Smooth muscle cell (in vitro differentiated cells): ENCODE data around the gene SLC26A3. TPM values are rescaled to one million over a fixed set of nuclear protein-coding genes. Genes with fewer than 3 reads are reported as not detected.

Experiments
- DNase-seq: peaks from one replicate; lab custom pipeline; 2025; ENCODE audit not compliant: unreplicated experiment; lab: John Stamatoyannopoulos, UW
- H2AFZ ChIP-seq: fragments of 200-600 bp; sonication (generic); 2 replicates; pipeline ENCODE4 v1.6.0; 2016; ENCODE audit warnings: antibody characterized with exemption, low read depth, mild to moderate bottlenecking
- H3F3A ChIP-seq: fragments of 200-600 bp; sonication (generic); 2 replicates; pipeline ENCODE4 v1.6.0; 2017; ENCODE audit warnings: antibody characterized with exemption, low read depth
- H3K27ac ChIP-seq: fragments of 200-600 bp; sonication (generic); 2 replicates; pipeline ENCODE4 v1.5.1; 2016; ENCODE audit warnings: low read depth, mild to moderate bottlenecking
- H3K27me3 ChIP-seq: fragments of 200-600 bp; sonication (generic); 2 replicates; pipeline ENCODE4 v1.6.1; 2016; ENCODE audit warnings: low read depth, mild to moderate bottlenecking
- H3K36me3 ChIP-seq: fragments of 200-600 bp; sonication (generic); 2 replicates; pipeline ENCODE4 v1.5.1; 2016; ENCODE audit warnings: low read depth
- H3K4me1 ChIP-seq: fragments of 200-600 bp; sonication (generic); 2 replicates; pipeline ENCODE4 v1.5.1; 2016; ENCODE audit warnings: low read depth
- H3K4me2 ChIP-seq: fragments of 200-600 bp; sonication (generic); 2 replicates; pipeline ENCODE4 v1.6.0; 2016; ENCODE audit warnings: mild to moderate bottlenecking
- H3K4me3 ChIP-seq: fragments of 200-600 bp; sonication (generic); 2 replicates; pipeline ENCODE4 v1.5.1; 2016; ENCODE audit warnings: mild to moderate bottlenecking
- H3K79me2 ChIP-seq: fragments of 200-600 bp; sonication (generic); 2 replicates; pipeline ENCODE4 v1.6.0; 2016; ENCODE audit warnings: low read depth, mild to moderate bottlenecking
- H3K9ac ChIP-seq: fragments of 200-600 bp; sonication (generic); 2 replicates; pipeline ENCODE4 v1.6.0; 2016; ENCODE audit warnings: low read depth
- H3K9me3 ChIP-seq: fragments of 200-600 bp; sonication (generic); replicated peaks from 2 replicates; pipeline ENCODE4 v1.5.1; 2016; ENCODE audit warnings: low read depth
- H4K20me1 ChIP-seq: fragments of 200-600 bp; sonication (generic); 2 replicates; pipeline ENCODE4 v1.6.0; 2016; ENCODE audit warnings: low read depth
- CTCF ChIP-seq: fragments of 200-600 bp; sonication (generic); IDR thresholded peaks from 2 replicates; pipeline ENCODE4 v1.5.1; 2017; ENCODE audit warnings: borderline replicate concordance, mild to moderate bottlenecking, antibody characterized with exemption; ENCODE audit not compliant: insufficient read depth, poor library complexity, severe bottlenecking
- WGBS: methylation state at CpG from one replicate; pipeline ENCODE4 v1.1.7; 2016; ENCODE audit warnings: low lambda C conversion rate; 5-methylcytosine and 5-hydroxymethylcytosine counted together
- polyA plus RNA-seq: library from polyadenylated mRNA; unstranded; fragments of >200 nt; fragmentation: Nextera tagmentation; extraction: Ambion mirVana; gene quantifications from 2 replicates; pipeline ENCODE4 v1.2.1, GENCODE V29; 2016
- total RNA-seq: library from RNA; depleted of rRNA; stranded (reverse); fragments of >200 nt; gene quantifications from 2 replicates; pipeline ENCODE4 v1.2.3, GENCODE V29; 2014

SLC26A3 gene
- total and polyA plus RNA-seq, 2 experiments from 2014 or later: not detected

GRCh38 chr7:107824858-107825257 is 21.8 kb upstream of the SLC26A3 start:
- Histone ChIP-seq H3K27me3 (no peaks in the 10 kb centered on the region), H2AFZ (no peak overlapping the region), H3F3A (no peaks in the 10 kb centered on the region), H3K9ac (no peak overlapping the region), H3K9me3 (no peaks in the 10 kb centered on the region), H3K36me3 (no peaks in the 10 kb centered on the region), H4K20me1 (no peaks in the 10 kb centered on the region), H3K4me1 (no peaks in the 10 kb centered on the region), H3K4me2 (no peak overlapping the region), H3K79me2 (no peaks in the 10 kb centered on the region), H3K27ac (no peak overlapping the region), H3K4me3 (no peak overlapping the region)
- no peak for TF ChIP-seq CTCF
- 85% methylated on average over 1 of the region's 1 CpG for WGBS
- DNase-seq: no peak

GRCh38 chr7:107818622-107819021 is 15.6 kb upstream of the SLC26A3 start:
- Histone ChIP-seq H3K9me3 (no peaks in the 10 kb centered on the region), H2AFZ (no peak overlapping the region), H3K27ac (no peak overlapping the region), H3K79me2 (no peaks in the 10 kb centered on the region), H3K4me3 (no peak overlapping the region), H4K20me1 (no peaks in the 10 kb centered on the region), H3F3A (no peaks in the 10 kb centered on the region), H3K9ac (no peak overlapping the region), H3K27me3 (no peaks in the 10 kb centered on the region), H3K36me3 (no peaks in the 10 kb centered on the region), H3K4me1 (no peaks in the 10 kb centered on the region), H3K4me2 (no peak overlapping the region)
- no peak for DNase-seq
- TF ChIP-seq CTCF: no peak
- 76% methylated on average over 2 of the region's 2 CpGs for WGBS

GRCh38 chr7:107816011-107816566 is 13.1 kb upstream of the SLC26A3 start:
- Histone ChIP-seq H3K4me1 (no peaks in the 10 kb centered on the region), H3K79me2 (no peaks in the 10 kb centered on the region), H3K36me3 (no peaks in the 10 kb centered on the region), H3K27ac (no peak overlapping the region), H4K20me1 (no peaks in the 10 kb centered on the region), H3K27me3 (no peaks in the 10 kb centered on the region), H3K4me2 (no peak overlapping the region), H3K9ac (no peak overlapping the region), H3K4me3 (no peak overlapping the region), H2AFZ (no peak overlapping the region), H3F3A (no peaks in the 10 kb centered on the region), H3K9me3 (no peaks in the 10 kb centered on the region)
- 81% methylated on average over 6 of the region's 6 CpGs for WGBS
- no peak for TF ChIP-seq CTCF
- DNase-seq: no peak

GRCh38 chr7:107815254-107815882 is 12.3 kb upstream of the SLC26A3 start:
- no peak for DNase-seq
- 67% methylated on average over 4 of the region's 4 CpGs for WGBS
- no peak overlapping the region for H3K9ac ChIP-seq
- no peaks in the 10 kb centered on the region for H3K27me3 ChIP-seq
- no peak overlapping the region for H2AFZ ChIP-seq
- H3K4me2 ChIP-seq: no peak overlapping the region
- no peaks in the 10 kb centered on the region for H4K20me1 ChIP-seq
- no peaks in the 10 kb centered on the region for H3K9me3 ChIP-seq
- H3K79me2 ChIP-seq: no peaks in the 10 kb centered on the region
- H3K4me1 ChIP-seq: no peaks in the 10 kb centered on the region
- TF ChIP-seq CTCF: no peak
- no peak overlapping the region for H3K4me3 ChIP-seq
- H3K27ac ChIP-seq: no peak overlapping the region
- H3K36me3 ChIP-seq: no peaks in the 10 kb centered on the region
- H3F3A ChIP-seq: no peaks in the 10 kb centered on the region
